HUES6 (cell line): ENCODE data around the gene SMIM41.

Experiments
- H3K27ac ChIP-seq: 2 replicates; pipeline ENCODE4 v1.7.0; 2013; ENCODE audit warnings: low read depth, mild to moderate bottlenecking, low read length, inconsistent platforms
- H3K27me3 ChIP-seq: 2 replicates; pipeline ENCODE4 v1.6.1; 2013; ENCODE audit warnings: low read length; ENCODE audit not compliant: control insufficient read depth, insufficient read depth
- H3K36me3 ChIP-seq: 2 replicates; pipeline ENCODE4 v1.6.1; 2013; ENCODE audit warnings: low read length; ENCODE audit not compliant: control insufficient read depth, insufficient read depth
- H3K4me1 ChIP-seq: 2 replicates; pipeline ENCODE4 v1.6.1; 2013; ENCODE audit warnings: low read length; ENCODE audit not compliant: control insufficient read depth, insufficient read depth
- H3K4me3 ChIP-seq: 2 replicates; pipeline ENCODE4 v1.5.1; 2013; ENCODE audit warnings: low read depth, low read length
- H3K9ac ChIP-seq: one replicate; pipeline ENCODE4 v1.6.1; 2013; ENCODE audit warnings: mild to moderate bottlenecking, low read length
- H3K9me3 ChIP-seq: 2 replicates; pipeline ENCODE4 v1.6.1; 2013; ENCODE audit warnings: low read depth, low read length; ENCODE audit not compliant: control insufficient read depth, insufficient read depth

The SMIM41 gene

GRCh38 chr12:52152905-52153317 is 73.4 kb downstream of the SMIM41 start:
- Histone ChIP-seq H3K27me3 (no peaks in the 10 kb centered on the region), H3K36me3 (no peaks in the 10 kb centered on the region), H3K4me3 (no peak overlapping the region), H3K9ac (no peak overlapping the region), H3K9me3 (no peaks in the 10 kb centered on the region), H3K4me1 (peaks cover 26% of the 10 kb centered on the region), H3K27ac (no peak overlapping the region)

GRCh38 chr12:52155048-52155868 is 75.8 kb downstream of the SMIM41 start:
- Histone ChIP-seq H3K27me3 (no peaks in the 10 kb centered on the region), H3K9ac (no peak overlapping the region)

GRCh38 chr12:52156311-52156710 is 76.8 kb downstream of the SMIM41 start:
- H3K4me3 ChIP-seq = no peak overlapping the region
- H3K27me3 ChIP-seq = no peaks in the 10 kb centered on the region
- H3K9me3 ChIP-seq = no peaks in the 10 kb centered on the region
- H3K4me1 ChIP-seq = no peaks in the 10 kb centered on the region; the same call in none of the 2 replicates
- H3K36me3 ChIP-seq = no peaks in the 10 kb centered on the region
- H3K27ac ChIP-seq = no peak overlapping the region
- no peak overlapping the region for H3K9ac ChIP-seq

More at GRCh38 chr12:52155048-52155868, 75.8 kb downstream of the SMIM41 start:
- Histone ChIP-seq H3K4me1 (peaks cover 3% of the 10 kb centered on the region), H3K27ac (no peak overlapping the region), H3K9me3 (no peaks in the 10 kb centered on the region), H3K36me3 (no peaks in the 10 kb centered on the region), H3K4me3 (no peak overlapping the region)

- Histone ChIP-seq H3K4me1 (no peaks in the 10 kb centered on the region; the same call in none of the 2 replicates), H3K9me3 (no peaks in the 10 kb centered on the region), H3K9ac (no peak overlapping the region), H3K27ac (no peak overlapping the region), H3K36me3 (no peaks in the 10 kb centered on the region), H3K27me3 (no peaks in the 10 kb centered on the region), H3K4me3 (no peak overlapping the region)
Observed at GRCh38 chr12:52156757-52157565, 77.5 kb downstream of the SMIM41 start.

- no peaks in the 10 kb centered on the region for H3K9me3 ChIP-seq
- H3K36me3 ChIP-seq = no peaks in the 10 kb centered on the region
- H3K9ac ChIP-seq = no peak overlapping the region
- H3K4me3 ChIP-seq = no peak overlapping the region
- H3K4me1 ChIP-seq = peaks cover under 1% of the 10 kb centered on the region
- H3K27me3 ChIP-seq = no peaks in the 10 kb centered on the region
- H3K27ac ChIP-seq = no peak overlapping the region
Observed at GRCh38 chr12:52157566-52158150, 78.2 kb downstream of the SMIM41 start.
